ENCODE measurements around the gene PEX14. TPM values are rescaled to one million over a fixed set of nuclear protein-coding genes. Genes with fewer than 3 reads are reported as not detected.

Gene PEX14
- total and polyA plus RNA-seq, 2 donors (not counting 3 experiments of a cell fraction or from before 2014, with no cell fraction given): 19.5 to 26.5 TPM

GRCh38 chr1:10655002-10655401, 180.3 kb downstream of the PEX14 start:
- intact Hi-C loops (cut with micrococcal nuclease) (no loop called here), dilution Hi-C loops (cut with MboI; ENCODE audit: extremely low pct_ligation_motif_present, low sequenced_read_pairs) (no loop called here)
- Histone ChIP-seq H3K36me3 (ENCODE audit: control insufficient read depth in 2 of 2, extremely low read depth in 1 of 2, insufficient read depth in 2 of 2, low read length in 2 of 2) (no peaks in the 10 kb centered on the region), H3K9me1 (replicated peaks; ENCODE audit: control insufficient read depth, extremely low read depth, insufficient read depth, low read length) (no peaks in the 10 kb centered on the region), H4K20me1 (replicated peaks; ENCODE audit: control insufficient read depth, extremely low read depth, insufficient read depth, low read length) (no peaks in the 10 kb centered on the region), H3K4me1 (ENCODE audit: control insufficient read depth, extremely low read depth, insufficient read depth, low read length) (peaks cover 2% of the 10 kb centered on the region), H3K27ac (ENCODE audit: insufficient read depth, low read depth, low read length) (no peak overlapping the region), H3K9me3 (replicated peaks; ENCODE audit: control insufficient read depth, insufficient read depth, low read length) (no peaks in the 10 kb centered on the region), H3K4me2 (ENCODE audit: insufficient read depth, low read length) (no peak overlapping the region), H3K27me3 (ENCODE audit: control insufficient read depth in 2 of 2, insufficient read depth in 2 of 2, low read length in 2 of 2) (no peaks in the 10 kb centered on the region), H3K4me3 (replicated peaks in 1 of 3; ENCODE audit: insufficient read depth in 1 of 3, low read depth in 1 of 3, low read length in 3 of 3) (no peak overlapping the region), H2AFZ (ENCODE audit: low read depth, low read length) (no peak overlapping the region), H3K9ac (replicated peaks; ENCODE audit: extremely low read depth, insufficient read depth, low read length) (no peak overlapping the region), H3K79me2 (ENCODE audit: control insufficient read depth, insufficient read depth, low read length) (no peaks in the 10 kb centered on the region)
- DNase-seq (ENCODE audit: low read depth, low spot score) (no peak), FAIRE-seq (no peak)
- TF ChIP-seq POLR2A (IDR thresholded peaks at IDR 0.05; ENCODE audit: low read depth, low read length): no peak
- TF ChIP-seq MYC (IDR thresholded peaks at IDR 0.05; ENCODE audit: low read depth, low read length): no peak
- TF ChIP-seq GATA2 (IDR thresholded peaks at IDR 0.05; ENCODE audit: insufficient read depth, insufficient read length, low read depth, low read length): no peak
- TF ChIP-seq FOS (IDR thresholded peaks at IDR 0.05; ENCODE audit: borderline replicate concordance, insufficient read depth, low read length): no peak
- TF ChIP-seq EZH2 (IDR thresholded peaks at IDR 0.05; ENCODE audit: borderline replicate concordance, low read depth, low read length, severe bottlenecking): no peak
- TF ChIP-seq CTCF (IDR thresholded peaks at IDR 0.05; ENCODE audit: extremely low read depth in 1 of 2, insufficient read depth in 1 of 2, low read depth in 1 of 2, low read length in 2 of 2): no peak
- ChIA-PET POLR2A (no interaction called here), CTCF (no interaction called here)
- no TSS peak for BruUV-seq (replicated peaks)

GRCh38 chr1:10656431-10656830, 181.7 kb downstream of the PEX14 start:
- H4K20me1 ChIP-seq (replicated peaks; ENCODE audit: control insufficient read depth, extremely low read depth, insufficient read depth, low read length): no peaks in the 10 kb centered on the region
- ChIA-PET POLR2A (no interaction called here), CTCF (no interaction called here)
- DNase-seq (ENCODE audit: low read depth, low spot score): no peak
- H3K9me3 ChIP-seq (replicated peaks; ENCODE audit: control insufficient read depth, insufficient read depth, low read length): no peaks in the 10 kb centered on the region
- H3K27me3 ChIP-seq (ENCODE audit: control insufficient read depth in 2 of 2, insufficient read depth in 2 of 2, low read length in 2 of 2): no peaks in the 10 kb centered on the region
- H3K4me1 ChIP-seq (ENCODE audit: control insufficient read depth, extremely low read depth, insufficient read depth, low read length): peaks cover 2% of the 10 kb centered on the region
- no peak overlapping the region for H3K9ac ChIP-seq (replicated peaks; ENCODE audit: extremely low read depth, insufficient read depth, low read length)
- no peak for FAIRE-seq
- H3K4me2 ChIP-seq (ENCODE audit: insufficient read depth, low read length): no peak overlapping the region
- H2AFZ ChIP-seq (ENCODE audit: low read depth, low read length): no peak overlapping the region
- no peaks in the 10 kb centered on the region for H3K36me3 ChIP-seq (ENCODE audit: control insufficient read depth in 2 of 2, extremely low read depth in 1 of 2, insufficient read depth in 2 of 2, low read length in 2 of 2)
- intact Hi-C loops (cut with micrococcal nuclease): no loop called here
- no peaks in the 10 kb centered on the region for H3K9me1 ChIP-seq (replicated peaks; ENCODE audit: control insufficient read depth, extremely low read depth, insufficient read depth, low read length)
- no TSS peak for BruUV-seq (replicated peaks)
- TF ChIP-seq MAX (IDR thresholded peaks at IDR 0.05; ENCODE audit: insufficient read depth, insufficient read length) (no peak), POLR2AphosphoS5 (IDR thresholded peaks at IDR 0.05; ENCODE audit: insufficient read depth, low read depth, low read length) (no peak), POLR2A (IDR thresholded peaks at IDR 0.05; ENCODE audit: low read depth, low read length) (no peak), MYC (IDR thresholded peaks at IDR 0.05; ENCODE audit: low read depth, low read length) (no peak), EZH2 (IDR thresholded peaks at IDR 0.05; ENCODE audit: borderline replicate concordance, low read depth, low read length, severe bottlenecking) (no peak), GATA2 (IDR thresholded peaks at IDR 0.05; ENCODE audit: insufficient read depth, insufficient read length, low read depth, low read length) (no peak), FOS (IDR thresholded peaks at IDR 0.05; ENCODE audit: borderline replicate concordance, insufficient read depth, low read length) (no peak), JUN (IDR thresholded peaks at IDR 0.05; ENCODE audit: borderline replicate concordance, insufficient read depth, insufficient read length, low read depth) (no peak), CTCF (IDR thresholded peaks at IDR 0.05; ENCODE audit: extremely low read depth in 1 of 2, insufficient read depth in 1 of 2, low read depth in 1 of 2, low read length in 2 of 2) (no peak)
- dilution Hi-C loops (cut with MboI; ENCODE audit: extremely low pct_ligation_motif_present, low sequenced_read_pairs): no loop called here
- H3K79me2 ChIP-seq (ENCODE audit: control insufficient read depth, insufficient read depth, low read length): no peaks in the 10 kb centered on the region
- H3K4me3 ChIP-seq (replicated peaks in 1 of 3; ENCODE audit: insufficient read depth in 1 of 3, low read depth in 1 of 3, low read length in 3 of 3): no peak overlapping the region
- no peak overlapping the region for H3K27ac ChIP-seq (ENCODE audit: insufficient read depth, low read depth, low read length)

All from endothelial cell of umbilical vein (primary cell).